HCT116 (cell line): Measurements from ENCODE around the gene NOBOX.

Experiments used
- SIN3A ChIP-seq: IDR thresholded peaks from 2 replicates; pipeline ENCODE4 v1.6.1; 2012; ENCODE audit warnings: low read depth
- TF ChIP-seq, protein P1 (sequence below), 3 experiments: fragments of 200-600 bp in 1 of 3; sonication (generic) in 1 of 3; IDR thresholded peaks in 2 of 3; conservative IDR thresholded peaks in 1 of 3; 2 replicates each; pipeline ENCODE4 v1.5.1; 2012 to 2017; ENCODE audit warnings: low read depth in 2 of 3, low read length in 2 of 3, antibody characterized with exemption in 1 of 3, borderline replicate concordance in 1 of 3, control low read depth in 1 of 3, mild to moderate bottlenecking in 1 of 3, mixed read lengths in 1 of 3, mixed run types in 1 of 3, moderate library complexity in 1 of 3; ENCODE audit not compliant: insufficient read depth in 1 of 3

DNA sequence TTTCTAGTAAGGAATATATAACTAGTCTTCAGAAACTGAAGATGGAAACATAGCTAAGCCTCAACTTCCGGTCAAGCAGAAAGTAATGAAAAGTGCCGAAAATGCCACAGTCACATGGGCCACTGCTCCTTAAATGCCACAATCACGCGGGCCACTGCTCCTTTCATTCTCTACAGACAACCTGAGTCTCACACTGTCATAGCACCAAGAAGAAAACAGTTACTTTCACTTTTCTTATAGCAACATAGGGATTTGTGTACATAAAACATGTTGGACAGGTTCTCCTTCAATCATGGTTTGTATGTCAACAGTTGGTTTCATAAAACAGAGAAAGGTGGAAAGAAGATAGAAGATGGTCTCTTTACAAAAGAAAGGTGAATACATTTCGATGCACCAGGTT lies 48.6 kb upstream of the NOBOX start:
- TF ChIP-seq SIN3A: no peak
- TF ChIP-seq, protein P1, sequence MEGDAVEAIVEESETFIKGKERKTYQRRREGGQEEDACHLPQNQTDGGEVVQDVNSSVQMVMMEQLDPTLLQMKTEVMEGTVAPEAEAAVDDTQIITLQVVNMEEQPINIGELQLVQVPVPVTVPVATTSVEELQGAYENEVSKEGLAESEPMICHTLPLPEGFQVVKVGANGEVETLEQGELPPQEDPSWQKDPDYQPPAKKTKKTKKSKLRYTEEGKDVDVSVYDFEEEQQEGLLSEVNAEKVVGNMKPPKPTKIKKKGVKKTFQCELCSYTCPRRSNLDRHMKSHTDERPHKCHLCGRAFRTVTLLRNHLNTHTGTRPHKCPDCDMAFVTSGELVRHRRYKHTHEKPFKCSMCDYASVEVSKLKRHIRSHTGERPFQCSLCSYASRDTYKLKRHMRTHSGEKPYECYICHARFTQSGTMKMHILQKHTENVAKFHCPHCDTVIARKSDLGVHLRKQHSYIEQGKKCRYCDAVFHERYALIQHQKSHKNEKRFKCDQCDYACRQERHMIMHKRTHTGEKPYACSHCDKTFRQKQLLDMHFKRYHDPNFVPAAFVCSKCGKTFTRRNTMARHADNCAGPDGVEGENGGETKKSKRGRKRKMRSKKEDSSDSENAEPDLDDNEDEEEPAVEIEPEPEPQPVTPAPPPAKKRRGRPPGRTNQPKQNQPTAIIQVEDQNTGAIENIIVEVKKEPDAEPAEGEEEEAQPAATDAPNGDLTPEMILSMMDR (IDR thresholded peaks at IDR 0.05 in 2 of 3, conservative IDR thresholded peaks at IDR 0.05 in 1 of 3; ENCODE audit: borderline replicate concordance in 1 of 3, insufficient read depth in 1 of 3, low read depth in 2 of 3, low read length in 2 of 3): no peak
